GM19240 (cell line): ENCODE data around the gene EPS8L3.
"Not testable (repeated sequence)": the region's sequence is repeated elsewhere in the genome, so short reads cannot be mapped to it uniquely, and the experiment has no call there.

Experiments
- DNase-seq: peaks from one replicate; pipeline ENCODE4 v3.0.0; 2011; ENCODE audit warnings: low spot score; ENCODE audit not compliant: insufficient read length

Gene EPS8L3

DNA sequence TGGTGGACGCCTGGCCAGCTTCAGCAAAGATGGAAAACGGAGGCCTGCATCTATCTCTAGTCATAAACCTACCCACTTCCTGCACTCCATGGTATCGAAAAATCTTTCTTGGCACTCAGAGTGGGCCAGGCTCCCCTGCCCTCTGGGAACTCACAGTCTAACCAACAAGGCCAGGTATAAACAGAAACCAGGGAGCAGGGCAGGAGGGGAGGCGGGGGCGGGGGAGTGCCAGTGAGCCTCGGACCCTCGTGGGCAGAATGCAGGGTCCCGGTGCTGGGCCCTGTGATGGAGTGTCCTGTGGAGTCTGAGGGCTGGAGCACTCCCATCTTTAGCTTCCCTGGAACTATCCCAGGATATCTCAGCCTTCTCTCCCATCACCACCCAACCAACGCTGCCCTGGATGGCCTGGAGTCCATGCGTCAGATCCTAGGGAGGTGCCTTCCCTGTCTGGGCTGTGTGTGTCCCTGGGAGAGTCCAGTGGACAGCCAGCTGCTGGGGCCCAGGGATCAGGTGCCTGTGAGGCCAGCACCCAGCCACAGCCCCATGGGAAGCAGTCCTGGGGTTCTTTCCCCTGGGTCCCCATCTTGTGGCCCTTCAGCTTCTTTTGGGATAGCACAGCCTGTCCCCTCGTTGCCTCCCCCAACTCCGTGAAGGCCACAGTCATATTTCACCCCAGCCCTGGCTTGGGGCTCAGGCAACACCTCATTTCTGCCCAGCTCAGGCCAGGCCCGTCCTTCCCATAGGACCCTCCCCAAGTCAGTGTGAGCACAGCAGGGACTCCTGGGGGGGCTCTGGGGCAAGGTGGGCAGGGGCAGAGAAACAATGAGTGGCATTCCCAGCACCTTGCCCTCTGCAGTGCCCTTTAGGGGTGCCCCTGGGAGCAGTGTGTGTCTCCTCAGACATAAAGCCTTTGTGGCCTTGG lies 1.1 kb upstream of the EPS8L3 start:
- DNase-seq, result no peak

DNA sequence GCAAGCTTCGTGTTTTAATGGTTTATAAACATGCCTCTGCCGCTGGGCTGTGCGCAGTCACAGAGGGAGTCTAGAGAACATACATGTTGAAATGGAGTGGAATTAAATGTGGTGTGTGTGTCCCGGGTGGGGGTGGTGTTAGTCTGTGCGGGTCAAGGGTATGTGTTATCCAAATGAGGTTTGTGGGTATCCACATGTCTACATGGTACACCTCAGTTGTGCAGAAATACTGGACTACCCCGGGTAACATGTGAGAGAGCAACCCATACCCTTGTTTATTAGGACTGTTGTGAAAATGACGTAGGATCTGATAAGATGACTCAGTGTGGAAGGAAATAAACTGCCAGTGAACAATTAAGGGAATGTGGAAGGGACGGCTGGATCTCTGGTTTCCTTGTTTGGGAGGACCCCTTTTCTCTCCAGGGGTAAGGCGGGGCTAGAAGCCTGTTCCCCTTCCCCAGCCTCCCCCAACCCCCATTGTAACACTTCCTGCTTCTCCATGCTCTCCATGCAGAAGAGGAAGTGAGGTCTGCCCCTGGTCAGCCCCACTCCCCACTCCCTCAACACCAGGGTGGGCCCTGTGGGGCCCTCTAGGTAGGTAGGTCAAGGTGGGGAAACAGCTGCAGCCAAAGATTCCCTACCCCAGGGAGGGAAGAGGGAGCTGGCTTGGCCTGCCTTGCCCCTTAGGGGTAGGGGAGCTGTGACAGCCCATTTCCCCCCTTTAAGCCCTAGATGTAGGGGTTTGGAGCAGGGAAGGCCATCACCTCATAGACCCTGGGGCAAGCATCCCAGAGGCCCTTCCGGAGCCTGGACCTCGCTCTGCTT lies 690 bp downstream of the EPS8L3 start:
- DNase-seq, result no peak

DNA sequence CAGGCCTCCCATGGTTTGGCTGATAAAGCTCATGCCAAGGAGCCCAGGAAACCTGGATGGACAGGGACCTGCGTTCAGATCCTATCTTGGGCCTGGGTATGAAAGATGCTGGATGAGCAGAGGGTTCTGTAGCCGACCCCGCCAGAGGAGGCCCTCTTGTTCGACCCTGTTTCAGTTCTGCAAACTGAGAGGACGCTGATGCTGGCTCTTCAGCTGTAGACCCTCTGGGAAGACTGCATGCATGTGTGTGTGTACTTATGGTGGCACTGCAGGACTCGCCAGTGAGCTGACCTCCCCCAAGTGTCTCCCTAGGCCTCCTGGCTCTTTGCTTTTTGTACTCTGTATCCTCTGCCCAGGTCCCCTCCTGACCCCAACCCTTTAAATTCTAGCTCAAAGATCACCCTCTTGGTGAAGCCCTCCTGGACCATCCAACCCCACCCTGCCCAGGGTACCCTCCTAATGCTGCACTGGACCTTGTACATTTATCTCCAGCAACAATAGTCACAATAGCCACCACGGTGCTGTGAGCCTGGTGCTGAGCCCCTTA lies 1.6 kb downstream of the EPS8L3 start:
- no peak for DNase-seq

DNA sequence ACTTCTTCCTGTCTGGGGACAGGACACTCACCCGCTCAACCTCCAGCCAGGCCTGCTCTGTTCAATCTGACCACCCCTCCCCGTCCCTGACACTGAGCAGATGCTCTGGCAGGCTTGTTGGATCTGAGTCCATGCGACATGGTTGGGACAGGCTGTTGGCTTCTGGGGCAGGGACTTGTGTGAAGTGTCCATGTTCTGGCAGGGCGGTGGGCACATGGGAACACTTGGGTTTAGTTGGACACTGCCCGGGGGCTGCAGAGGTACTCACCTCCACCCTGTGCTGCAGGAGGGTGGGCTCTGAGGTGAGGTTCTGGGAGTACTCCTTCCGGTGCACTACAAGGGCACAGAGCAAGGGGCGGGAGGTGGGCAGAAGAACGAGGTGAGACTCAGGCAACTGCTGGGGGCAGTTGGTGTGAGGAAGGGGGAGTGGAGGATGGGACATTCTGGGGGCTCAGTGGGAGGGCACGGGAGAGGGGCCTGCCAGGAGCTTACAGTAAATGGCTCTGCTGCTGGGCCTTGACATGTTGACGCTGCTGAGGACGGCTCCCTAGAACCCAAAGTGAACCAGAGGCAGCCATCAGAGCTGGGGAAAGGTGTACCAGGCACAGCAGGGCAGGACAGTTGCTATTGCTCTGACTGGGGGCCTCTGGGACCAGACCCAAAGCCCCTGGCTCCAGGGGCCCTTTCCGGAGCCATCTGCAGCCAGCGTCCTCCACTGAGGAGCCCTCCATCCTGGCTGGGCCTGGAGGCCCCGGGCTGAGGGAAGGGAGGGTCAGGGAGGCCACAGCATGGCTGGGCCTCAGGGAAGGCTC lies 2.3 kb downstream of the EPS8L3 start:
- no peak for DNase-seq

DNA sequence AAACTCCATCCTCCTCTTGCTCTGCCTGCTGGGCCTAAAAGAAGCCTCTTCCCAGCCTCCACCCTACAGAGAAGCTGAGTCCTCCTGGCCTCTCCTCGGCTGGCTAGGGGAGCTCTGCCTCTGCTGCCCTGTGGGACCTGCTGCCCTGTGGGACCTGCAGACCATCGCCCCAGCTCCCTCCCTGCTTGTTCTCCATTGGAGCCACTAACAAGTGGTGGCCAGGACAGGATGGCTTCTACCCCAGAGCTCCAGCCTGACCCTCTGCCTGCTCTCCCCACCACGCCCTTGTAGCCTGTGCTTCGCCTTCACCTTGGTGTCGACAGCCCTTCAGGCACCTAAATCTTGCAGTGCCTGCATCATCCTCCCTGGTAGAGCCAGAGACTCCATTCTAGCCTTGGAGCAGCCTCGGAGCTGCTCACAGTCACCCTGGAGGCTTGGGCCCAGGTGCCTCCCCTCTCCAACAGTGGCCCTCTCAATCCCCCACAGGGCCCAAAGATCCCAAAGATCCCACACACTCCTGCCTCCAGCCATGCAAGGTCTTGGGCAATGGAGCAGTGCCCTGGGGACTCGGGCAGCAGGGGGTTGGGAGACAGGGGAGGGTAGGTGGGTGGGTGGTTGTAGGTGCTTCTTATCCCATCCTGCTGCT lies 3.0 kb downstream of the EPS8L3 start:
- DNase-seq, result no peak

DNA sequence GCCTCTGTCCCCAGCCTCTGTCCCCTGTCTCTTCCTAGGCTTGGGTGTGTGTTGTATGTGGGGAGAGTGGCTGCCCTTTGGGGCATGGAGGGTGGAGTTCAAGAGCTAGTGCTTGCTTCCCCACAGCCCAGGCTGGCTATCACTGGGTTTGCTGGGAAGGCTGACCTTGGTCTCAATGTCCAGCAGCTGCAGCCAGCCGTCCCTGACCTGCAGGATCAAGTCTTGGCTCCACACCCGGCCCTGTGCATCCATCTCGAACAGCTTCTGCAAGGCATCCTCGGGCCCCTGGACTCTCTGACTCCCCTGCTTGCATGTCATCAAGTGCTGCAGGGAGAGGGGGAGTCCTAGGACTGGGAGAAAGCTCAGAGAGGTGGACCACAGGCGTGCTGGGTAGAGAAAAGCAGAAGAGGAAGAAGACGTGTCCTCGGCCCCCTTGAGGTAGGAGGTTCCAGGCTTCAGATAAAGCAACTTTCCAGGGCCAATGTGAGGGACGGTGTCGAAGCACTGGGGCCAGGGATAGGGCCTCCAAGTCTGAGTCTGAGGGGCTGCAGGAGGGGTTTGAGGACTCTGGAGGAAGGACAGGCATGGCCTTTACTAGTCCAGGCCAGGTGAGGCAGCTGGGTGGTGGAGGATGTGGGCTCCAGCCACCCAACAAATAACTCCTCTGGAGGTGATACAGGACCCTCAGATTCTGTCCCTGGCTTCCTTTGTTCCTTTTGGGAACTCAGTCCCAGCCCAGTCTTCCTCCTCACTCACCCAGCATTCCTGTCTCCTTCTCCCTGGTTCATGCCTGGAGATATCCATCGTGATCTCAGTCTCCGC lies 4.0 kb downstream of the EPS8L3 start:
- no peak for DNase-seq

DNA sequence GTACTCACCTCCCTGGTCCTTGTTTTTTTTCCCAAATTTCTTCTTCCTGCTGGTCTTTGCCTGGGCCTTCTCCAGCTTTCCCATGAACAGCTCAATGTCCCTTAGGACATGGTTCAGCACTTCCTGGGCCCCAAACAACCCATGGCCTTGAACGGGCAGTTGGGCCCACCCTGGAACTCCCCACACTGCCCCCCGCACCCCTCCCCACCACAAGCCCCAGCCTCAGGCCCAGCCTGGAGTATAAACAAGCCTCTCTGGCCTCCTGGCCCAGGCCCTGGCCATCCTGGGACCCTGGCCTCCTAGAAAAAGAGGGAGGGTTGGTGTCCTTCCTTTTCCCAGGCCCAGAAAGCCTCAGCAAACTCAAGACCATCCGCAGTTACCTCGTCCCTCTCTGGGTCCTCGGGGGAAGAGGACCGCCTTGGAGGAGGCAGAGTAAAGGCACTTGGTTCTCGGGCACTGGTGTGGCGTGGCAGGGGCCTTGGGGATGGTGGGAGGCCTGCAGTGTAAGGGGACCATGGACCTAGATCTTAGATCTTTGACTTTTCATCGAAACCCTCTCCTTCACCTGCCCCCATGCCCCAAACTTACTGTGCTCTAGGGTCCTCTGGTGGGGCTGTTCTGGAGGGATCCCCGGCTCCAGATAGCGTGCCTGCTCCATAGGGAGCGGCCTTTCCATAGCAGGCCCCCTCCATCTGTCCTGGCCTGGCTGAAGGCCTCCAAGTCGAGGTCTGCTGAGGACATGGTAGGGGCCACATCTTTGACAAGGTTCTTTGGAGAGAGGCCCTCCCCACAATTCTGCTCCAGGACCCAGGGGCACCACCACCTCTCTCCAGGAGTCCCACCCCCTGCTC lies 5.6 kb downstream of the EPS8L3 start:
- DNase-seq, result no peak

DNA sequence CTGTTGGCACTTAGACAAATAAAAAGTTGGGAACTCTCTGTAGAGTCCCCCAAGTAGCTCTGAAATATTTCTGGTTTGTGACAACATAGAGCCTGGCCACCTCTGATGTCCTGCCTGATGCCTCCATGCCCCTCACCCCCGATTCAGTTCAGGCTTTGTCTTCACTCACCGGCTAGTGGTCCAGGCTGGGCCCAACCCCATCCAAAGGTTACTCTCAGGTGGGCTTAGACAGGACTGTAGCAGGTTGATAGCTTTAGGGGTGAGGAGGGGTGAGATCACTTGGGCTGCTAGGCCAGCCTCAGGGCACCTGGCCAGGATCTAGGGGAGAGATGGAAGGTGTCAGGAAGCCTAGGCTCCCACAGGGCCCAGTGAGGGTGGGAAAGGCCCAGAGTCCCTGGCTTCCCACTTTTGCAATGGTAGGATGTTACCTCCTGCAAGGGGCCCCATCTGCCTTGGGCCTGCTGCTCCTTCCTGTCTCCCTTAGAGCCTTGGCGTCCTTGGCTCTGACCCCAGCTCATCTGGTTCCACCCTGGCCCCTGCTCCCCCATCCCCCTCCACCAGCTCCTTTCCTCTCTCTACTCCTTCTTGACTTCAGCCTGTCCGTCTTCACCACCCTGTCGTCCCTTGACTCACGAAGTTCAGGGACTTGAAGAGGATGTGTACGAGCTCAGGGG lies 6.7 kb downstream of the EPS8L3 start:
- no peak for DNase-seq

DNA sequence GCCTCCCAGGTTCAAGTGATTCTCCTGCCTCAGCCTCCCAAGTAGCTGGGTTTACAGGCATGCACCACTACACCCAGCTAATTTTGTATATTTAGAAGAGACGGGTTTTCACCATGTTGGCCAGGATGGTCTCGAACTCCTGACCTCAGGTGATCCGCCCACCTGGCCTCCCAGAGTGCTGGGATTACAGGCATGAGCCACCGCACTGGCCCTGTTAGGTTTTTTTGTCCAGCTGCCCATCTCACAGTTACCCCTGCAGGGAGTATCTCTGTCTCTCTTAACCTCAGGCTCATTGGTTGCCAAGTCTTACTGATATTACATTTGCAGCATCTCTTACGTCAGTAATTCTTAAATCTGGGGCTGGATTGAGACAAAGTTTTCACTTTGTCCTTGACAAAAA lies 7.4 kb downstream of the EPS8L3 start:
- not testable (repeated sequence) for DNase-seq

DNA sequence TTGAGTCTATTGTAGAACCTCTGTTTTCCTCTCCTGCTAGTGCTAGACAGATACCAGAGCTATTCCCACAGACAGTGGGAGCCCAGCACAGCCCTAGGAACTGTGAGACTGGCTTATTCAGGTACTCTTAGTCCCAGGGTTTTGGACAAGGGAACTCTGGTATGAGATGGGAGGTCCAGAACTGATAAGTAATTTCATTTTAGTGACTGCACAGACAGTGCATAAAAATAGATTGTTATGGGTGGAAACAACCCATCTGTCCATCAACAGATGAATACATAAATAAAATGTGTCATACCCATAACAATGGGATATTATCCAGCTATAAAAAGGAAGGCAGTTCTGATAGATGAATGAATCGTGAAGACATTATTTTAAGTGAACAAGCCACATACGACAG lies 9.0 kb downstream of the EPS8L3 start:
- no peak for DNase-seq

DNA sequence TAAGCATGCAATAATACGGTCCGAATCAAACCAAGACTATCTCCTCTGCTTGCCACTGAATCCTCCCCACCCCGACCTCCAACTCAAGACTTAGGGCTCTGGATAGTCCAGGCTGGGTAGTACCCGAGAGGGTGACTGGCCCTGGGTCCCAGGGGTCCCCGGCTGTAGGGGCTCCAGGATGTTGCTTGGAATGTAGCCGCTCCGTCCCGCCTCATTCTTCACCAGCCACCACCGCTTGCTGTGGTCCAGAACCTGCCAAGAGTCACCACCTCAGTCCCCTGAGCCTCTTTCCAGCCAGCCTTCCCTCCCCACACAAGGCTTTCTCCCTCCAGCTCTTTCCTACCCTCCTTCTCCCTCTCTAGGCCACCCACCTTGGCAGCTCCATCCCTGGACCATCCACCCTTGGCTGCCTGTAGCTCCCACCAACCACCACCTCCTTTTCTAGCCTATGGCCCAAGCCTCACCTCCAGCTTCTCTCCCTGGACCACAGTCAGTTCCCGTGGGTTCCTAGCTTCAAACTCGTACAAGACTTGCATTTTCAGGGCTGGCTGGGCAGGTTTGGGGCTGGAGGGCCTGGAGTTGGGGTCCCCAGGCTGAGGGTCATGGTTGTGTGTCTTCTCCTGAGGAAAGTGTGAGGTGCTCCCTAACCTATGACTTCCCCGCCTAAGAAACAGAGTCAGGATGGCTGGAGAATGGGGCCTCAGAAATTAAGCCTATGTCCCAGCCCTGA lies 12.0 kb downstream of the EPS8L3 start:
- DNase-seq, result no peak

DNA sequence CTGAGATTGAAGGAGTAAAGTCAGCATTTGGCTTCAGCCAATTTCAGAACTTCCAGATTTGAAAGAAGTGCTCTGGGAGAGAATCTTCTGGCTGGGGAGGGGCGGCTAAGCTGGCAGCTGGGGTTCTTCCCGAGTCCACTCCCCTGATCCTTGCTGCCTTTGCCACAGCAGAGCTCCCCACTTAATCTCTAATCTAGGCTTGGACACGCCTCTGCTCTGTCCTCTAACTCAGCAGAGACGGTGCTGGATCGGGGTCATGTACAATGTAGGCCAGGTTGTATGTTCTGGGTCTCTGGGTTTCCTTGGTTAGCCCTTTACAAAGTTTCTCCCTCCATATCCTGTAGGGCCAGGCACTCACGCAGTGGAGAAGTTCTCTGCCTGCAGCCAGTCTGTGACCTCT lies 12.8 kb downstream of the EPS8L3 start:
- no peak for DNase-seq

DNA sequence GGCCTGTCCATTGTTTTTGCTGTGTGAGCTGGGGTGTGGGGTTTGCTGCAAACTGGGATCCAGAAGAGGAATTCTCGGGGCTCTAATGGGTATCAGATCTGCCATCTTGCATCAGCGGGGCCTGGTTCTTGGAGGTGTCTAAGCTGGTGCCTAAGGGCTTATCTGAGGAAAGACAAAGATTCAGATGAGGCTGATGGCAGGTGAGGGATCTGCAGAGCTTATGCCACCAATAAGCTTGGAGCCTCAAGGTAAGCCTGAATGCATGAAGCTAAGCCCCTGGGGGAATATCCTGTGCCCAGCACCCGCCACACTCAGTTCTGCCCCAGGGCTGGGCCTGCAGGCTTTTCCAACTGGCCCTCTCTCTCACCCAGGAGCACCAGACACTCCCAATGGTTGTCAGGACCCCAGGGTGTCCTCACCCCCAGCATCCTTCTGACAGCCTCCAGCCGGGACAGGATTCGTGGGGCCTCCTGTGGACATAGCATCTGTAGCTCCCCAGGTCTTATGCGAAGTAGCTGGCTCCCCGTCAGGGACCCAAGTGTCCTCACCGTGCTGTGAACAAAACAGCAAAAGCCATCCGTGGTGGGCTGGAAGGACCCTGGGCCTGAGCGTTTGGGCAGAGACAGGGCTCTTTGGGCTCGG lies 13.4 kb downstream of the EPS8L3 start:
- DNase-seq, result no peak

DNA sequence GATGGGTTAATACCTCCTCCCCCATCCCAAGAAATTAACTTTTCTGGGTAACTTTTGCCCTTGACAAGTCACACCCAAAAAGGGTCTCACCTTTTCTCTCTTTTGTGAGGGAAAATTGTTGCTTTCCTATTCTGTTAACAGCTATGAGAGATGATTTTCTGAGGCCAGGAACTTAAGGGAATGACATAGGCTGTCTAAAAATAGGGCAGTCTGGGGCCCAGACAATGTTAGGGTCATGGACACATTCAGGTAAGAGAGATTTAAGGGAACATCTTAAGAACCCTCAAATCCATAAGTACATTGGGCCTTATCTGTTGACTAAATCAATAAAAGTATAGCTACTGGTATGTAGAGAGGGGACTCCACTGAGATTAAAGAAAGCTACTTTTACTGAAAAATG lies 14.5 kb downstream of the EPS8L3 start:
- no peak for DNase-seq

DNA sequence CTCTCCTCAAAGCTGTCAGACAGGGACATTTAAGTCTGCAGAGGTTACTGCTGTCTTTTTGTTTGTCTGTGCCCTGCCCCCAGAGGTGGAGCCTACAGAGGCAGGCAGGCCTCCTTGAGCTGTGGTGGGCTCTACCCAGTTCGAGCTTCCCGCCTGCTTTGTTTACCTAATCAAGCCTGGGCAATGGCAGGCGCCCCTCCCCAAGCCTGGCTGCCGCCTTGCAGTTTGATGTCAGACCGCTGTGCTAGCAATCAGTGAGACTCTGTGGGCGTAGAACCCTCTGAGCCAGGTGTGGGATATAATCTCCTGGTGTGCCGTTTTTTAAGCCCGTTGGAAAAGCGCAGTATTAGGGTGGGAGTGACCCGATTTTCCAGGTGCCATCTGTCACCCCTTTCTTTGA lies 15.4 kb downstream of the EPS8L3 start:
- DNase-seq, result not testable (repeated sequence)

DNA sequence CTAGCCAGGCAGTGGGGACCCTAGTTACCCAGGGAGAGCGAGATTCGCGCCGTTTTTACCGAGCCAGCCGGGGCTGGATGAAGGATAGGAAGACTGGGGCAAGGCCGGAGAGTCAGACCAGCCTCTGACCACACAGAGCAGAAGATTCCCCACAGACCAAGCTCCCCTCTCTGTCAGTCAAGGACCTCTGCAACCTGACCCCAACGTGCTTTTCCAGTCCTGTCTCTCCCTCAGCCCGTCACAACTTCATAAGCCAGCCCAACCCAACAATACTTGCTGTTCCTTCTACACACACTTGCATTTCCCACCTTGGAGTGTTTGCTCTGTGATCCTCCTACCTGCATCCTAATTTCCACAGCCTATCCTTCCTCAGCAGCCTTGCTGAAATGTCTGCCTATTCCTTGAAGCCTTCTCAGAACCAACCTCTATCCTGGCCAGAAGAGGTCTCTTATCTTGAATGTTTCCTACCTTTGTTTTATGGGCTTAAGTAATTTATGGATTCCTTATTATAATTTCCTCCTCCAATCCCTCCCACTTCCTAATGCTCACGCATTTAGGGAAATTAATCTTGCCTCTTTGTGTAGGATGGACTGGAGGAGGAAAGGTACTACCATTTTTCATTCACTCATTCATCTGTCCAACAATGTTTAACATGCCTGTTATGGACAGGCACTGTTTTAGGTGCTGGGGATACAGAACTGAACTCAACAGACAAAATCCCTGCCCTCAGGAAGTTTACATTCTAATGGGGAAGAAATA lies 22.9 kb downstream of the EPS8L3 start, which contains the start of gene GSTM3:
GSTM3 (minus strand) TSS at position 424 of the 759 bp plus-strand sequence. CDS start 751 bp downstream, outside the sequence.
- no peak for DNase-seq
